NT2/D1 (cell line): ENCODE data around the gene CYP2C9.
A peak's percentile ranks its signal among the peaks of the same experiment; 100 is the strongest.
"Not testable (repeated sequence)": the region's sequence is repeated elsewhere in the genome, so short reads cannot be mapped to it uniquely, and the experiment has no call there.

Source experiments
- DNase-seq: peaks from one replicate; pipeline ENCODE4 v3.0.0-alpha.2; 2011; ENCODE audit warnings: low read depth, low spot score
- H3K27me3 ChIP-seq: 2 replicates; pipeline ENCODE4 v1.6.0; 2011; ENCODE audit warnings: mild to moderate bottlenecking; ENCODE audit not compliant: insufficient read length, insufficient read depth
- H3K36me3 ChIP-seq: 2 replicates; pipeline ENCODE4 v1.6.1; 2011; ENCODE audit warnings: mild to moderate bottlenecking, low read length, mixed read lengths; ENCODE audit not compliant: insufficient read depth, insufficient read length
- H3K4me1 ChIP-seq: 2 replicates; pipeline ENCODE4 v1.5.1; 2011; ENCODE audit not compliant: insufficient read depth, insufficient read length
- H3K4me3 ChIP-seq: 2 replicates; pipeline ENCODE4 v1.5.1; 2011; ENCODE audit warnings: low read depth; ENCODE audit not compliant: insufficient read length
- H3K9ac ChIP-seq: 2 replicates; pipeline ENCODE4 v1.6.0; 2011; ENCODE audit warnings: low read depth; ENCODE audit not compliant: insufficient read length
- H3K9me3 ChIP-seq: 2 replicates; pipeline ENCODE4 v1.5.1; 2011; ENCODE audit warnings: mild to moderate bottlenecking, low read length; ENCODE audit not compliant: insufficient read depth
- SUZ12 ChIP-seq: IDR thresholded peaks from 2 replicates; pipeline ENCODE4 v1.6.1; 2011; ENCODE audit not compliant: insufficient read length, insufficient read depth; ENCODE audit errors: extremely low read depth
- YY1 ChIP-seq: IDR thresholded peaks from 2 replicates; pipeline ENCODE4 v1.6.1; 2011; ENCODE audit not compliant: insufficient read length, insufficient read depth
- ZNF274 ChIP-seq: IDR thresholded peaks from 2 replicates; pipeline ENCODE4 v1.6.1; 2011; ENCODE audit warnings: mild to moderate bottlenecking, low read depth, low read length

Gene CYP2C9

DNA sequence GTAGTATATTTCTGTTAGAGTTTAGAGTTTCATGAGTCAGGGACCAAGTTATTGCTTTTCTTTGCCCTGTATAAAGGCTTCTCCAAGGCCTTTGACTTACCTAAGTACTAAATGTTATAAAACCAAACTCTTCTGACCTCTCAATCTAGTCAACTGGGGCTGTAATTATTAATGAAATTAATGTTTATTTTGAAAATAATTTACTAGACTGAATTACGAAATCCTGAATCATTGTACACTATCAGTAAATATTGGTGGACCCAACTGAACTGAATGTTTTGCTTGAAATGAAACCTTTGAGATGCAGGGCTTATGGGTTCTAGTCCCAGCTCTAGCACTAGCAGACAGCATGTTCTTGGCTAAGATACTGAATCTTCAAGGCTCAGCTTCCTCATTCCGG lies 1.7 kb upstream of the CYP2C9 start:
- H3K36me3 ChIP-seq: no peaks in the 10 kb centered on the region
- TF ChIP-seq ZNF274 (no peak), SUZ12 (no peak), YY1 (no peak)
- no peaks in the 10 kb centered on the region for H3K27me3 ChIP-seq
- H3K4me1 ChIP-seq: no peaks in the 10 kb centered on the region
- no peak overlapping the region for H3K9ac ChIP-seq
- H3K9me3 ChIP-seq: no peaks in the 10 kb centered on the region
- DNase-seq: no peak
- H3K4me3 ChIP-seq: no peak overlapping the region

DNA sequence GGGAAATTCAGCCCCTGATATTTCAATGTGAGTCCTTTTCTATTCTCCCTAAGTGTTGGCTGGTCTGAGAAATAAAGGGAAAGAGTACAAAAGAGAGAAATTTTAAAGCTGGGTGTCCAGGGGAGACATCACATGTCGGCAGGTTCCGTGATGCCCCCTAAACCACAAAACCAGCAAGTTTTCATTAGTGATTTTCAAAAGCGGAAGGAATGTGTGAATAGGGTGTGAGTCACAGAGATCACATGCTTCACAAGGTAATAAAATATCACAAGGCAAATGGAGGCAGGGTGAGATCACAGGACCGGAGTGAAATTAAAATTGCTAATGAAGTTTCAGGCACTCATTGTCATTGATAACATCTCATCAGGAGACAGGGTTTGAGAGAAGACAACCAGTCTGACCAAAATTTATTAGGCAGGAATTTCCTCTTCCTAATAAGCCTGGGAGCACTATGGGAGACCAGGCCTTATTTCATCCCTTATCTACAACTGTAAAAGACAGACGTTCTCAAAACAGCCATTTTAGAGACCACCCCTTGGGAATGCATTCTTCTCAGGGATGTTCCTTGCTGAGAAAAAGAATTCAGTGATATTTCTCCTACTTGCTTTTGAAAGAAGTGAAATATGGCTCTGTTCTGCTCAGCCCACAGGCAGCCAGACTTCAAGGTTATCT lies 5.1 kb downstream of the CYP2C9 start:
- peaks cover 17% of the 10 kb centered on the region; the same call in 1 of the 2 replicates for H3K9me3 ChIP-seq
- H3K9ac ChIP-seq, H3K4me1 ChIP-seq, H3K36me3 ChIP-seq, H3K4me3 ChIP-seq, H3K27me3 ChIP-seq: not testable (repeated sequence)
- DNase-seq: peak; percentile 2

DNA sequence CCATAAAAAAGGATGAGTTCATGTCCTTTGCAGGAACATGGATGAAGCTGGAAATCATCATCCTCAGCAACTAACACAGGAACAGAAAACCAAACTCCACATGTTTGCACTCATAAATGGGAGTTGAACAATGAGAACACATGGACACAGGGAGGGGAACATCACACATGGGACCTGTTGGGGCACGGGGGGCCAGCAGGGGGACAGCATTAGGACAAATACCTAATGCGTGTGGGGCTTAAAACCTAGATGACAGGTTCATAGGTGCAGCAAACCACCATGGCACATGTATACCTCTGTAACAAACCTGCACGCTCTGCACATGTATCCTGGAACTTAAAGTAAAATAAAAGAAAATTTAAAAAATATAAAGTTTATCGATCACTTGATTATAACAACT lies 7.7 kb downstream of the CYP2C9 start:
- H3K9me3 ChIP-seq: peaks cover 17% of the 10 kb centered on the region; the same call in 1 of the 2 replicates
- not testable (repeated sequence) for H3K36me3 ChIP-seq, DNase-seq, H3K27me3 ChIP-seq, H3K4me3 ChIP-seq, H3K4me1 ChIP-seq, H3K9ac ChIP-seq

DNA sequence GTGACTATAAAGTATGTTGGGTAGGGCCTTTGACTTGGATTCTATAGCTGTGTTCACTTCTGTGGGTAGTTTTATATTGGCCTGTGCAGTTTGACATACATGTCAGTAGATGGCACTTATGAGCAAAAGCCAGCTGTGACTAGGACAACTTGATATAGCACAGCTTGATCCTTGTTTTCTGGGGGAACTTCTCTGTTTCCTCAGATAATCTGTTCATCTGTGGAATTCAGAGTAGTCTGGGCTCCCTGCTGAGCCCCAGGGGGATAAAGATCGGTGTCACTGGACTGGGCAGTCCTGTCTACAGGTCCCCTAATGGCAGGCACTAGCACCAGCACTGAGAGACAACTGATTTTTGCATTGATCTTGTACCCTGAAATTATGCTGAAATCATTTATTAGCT lies 25.4 kb downstream of the CYP2C9 start:
- TF ChIP-seq YY1: no peak
- no peak for TF ChIP-seq SUZ12
- TF ChIP-seq ZNF274: no peak
- Histone ChIP-seq H3K9me3 (peaks cover 7% of the 10 kb centered on the region; the same call in 1 of the 2 replicates), H3K27me3 (no peaks in the 10 kb centered on the region), H3K9ac (no peak overlapping the region), H3K4me1 (no peaks in the 10 kb centered on the region), H3K4me3 (no peak overlapping the region), H3K36me3 (no peaks in the 10 kb centered on the region)
- peak; percentile 39 for DNase-seq

DNA sequence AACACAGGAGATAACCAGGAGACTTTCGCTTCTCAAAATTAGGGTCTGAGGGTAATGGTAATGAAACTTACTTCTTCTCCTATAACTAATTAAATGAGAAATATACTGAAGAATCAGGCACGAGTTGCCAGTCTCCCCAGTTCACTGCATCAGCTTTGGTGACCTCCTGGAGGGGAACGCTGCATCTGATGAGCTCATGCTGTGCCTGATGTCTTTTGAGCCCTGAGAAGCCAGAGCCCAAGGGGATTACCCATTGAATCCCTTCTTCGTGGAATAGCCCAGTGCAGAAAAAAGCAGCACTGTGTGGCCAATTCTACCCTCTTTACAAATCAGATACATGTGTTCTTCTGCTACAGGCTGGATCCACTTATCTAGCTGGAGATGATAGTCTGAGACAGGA lies 45.1 kb downstream of the CYP2C9 start:
- no peak for DNase-seq
- TF ChIP-seq YY1 (no peak), ZNF274 (no peak), SUZ12 (no peak)
- no peaks in the 10 kb centered on the region for H3K27me3 ChIP-seq
- H3K9ac ChIP-seq: no peak overlapping the region
- no peak overlapping the region for H3K4me3 ChIP-seq
- no peaks in the 10 kb centered on the region for H3K36me3 ChIP-seq
- H3K9me3 ChIP-seq: no peaks in the 10 kb centered on the region; the same call in 1 of the 2 replicates
- H3K4me1 ChIP-seq: no peaks in the 10 kb centered on the region

DNA sequence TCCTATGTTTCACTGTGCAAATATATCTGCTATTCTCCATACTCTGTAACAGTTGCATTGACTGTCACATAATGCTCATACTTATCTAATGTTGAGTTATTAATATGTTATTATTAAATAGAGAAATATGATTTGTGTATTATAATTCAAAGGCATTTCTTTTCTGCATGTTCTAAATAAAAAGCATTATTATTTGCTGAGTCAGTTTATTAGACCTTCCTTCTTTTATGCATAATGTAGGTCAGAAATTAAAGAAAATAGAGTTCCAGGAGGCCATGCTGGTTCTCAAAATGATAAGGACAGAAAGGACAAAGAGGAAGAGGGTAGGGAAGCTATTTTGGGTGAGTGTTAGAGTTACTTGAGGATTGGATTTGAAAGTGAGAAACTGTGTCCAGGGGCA lies 50.7 kb downstream of the CYP2C9 start:
- no peak overlapping the region for H3K9ac ChIP-seq

DNA sequence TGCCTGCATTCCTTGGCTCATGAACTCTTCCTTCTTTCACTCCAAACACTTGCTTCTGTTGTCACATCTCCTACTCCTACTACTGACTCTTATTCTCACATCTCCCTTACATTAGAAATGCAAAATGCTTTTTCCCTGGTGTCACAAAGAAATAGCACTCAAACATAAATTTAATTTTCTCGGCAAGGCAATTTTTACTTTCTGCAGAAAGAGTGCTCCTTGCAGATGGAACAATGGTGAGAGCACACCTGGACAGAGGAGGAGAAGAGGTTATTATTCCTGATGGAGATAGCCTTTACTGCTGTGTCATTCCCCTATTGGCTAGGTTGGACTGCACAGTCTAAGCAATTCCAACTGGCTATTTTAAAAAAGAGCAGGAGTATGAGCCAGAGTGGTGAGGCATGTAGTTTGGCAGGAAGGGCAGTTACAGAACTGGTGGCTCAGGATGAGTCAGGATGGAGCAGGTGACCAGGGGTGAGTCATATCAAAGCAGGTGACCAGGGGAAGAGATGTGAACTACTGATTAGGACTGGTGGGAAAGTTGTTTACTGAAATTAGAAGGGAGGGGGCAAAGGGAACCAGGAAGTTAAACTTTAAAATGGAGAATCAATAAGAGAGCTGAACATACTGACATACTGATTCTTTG lies 52.9 kb downstream of the CYP2C9 start:
- TF ChIP-seq YY1 (no peak), ZNF274 (no peak), SUZ12 (no peak)
- Histone ChIP-seq H3K4me1 (no peaks in the 10 kb centered on the region), H3K9ac (no peak overlapping the region), H3K36me3 (no peaks in the 10 kb centered on the region), H3K4me3 (no peak overlapping the region), H3K27me3 (no peaks in the 10 kb centered on the region), H3K9me3 (peaks cover 40% of the 10 kb centered on the region)
- no peak for DNase-seq

More for the DNA sequence above, 50.7 kb downstream of the CYP2C9 start:
- Histone ChIP-seq H3K4me3 (no peak overlapping the region), H3K27me3 (no peaks in the 10 kb centered on the region), H3K36me3 (no peaks in the 10 kb centered on the region), H3K9me3 (peaks cover 40% of the 10 kb centered on the region), H3K4me1 (no peaks in the 10 kb centered on the region)
- DNase-seq: no peak
- TF ChIP-seq SUZ12 (no peak), YY1 (no peak), ZNF274 (no peak)

DNA sequence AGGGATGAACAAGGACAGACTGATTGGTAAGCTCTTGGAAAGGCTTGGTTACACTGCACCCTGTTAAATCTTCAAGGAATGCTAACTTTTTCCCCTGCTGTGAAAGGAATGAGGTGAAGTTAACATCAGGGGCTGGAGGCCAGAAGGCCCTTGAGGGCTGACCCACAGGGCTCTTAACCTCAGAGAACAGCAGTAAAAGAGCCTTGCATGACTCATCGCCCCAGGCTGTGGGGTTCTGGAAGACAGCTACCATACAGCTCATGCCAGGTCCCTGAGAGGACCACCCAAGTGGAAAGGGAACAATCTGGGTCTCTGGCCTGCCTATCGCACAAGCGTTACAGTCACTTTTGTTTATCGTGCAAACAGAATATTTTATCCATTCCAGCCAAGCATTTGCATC lies 54.4 kb downstream of the CYP2C9 start:
- Histone ChIP-seq H3K4me3 (no peak overlapping the region), H3K36me3 (no peaks in the 10 kb centered on the region), H3K27me3 (no peaks in the 10 kb centered on the region), H3K9me3 (peaks cover 40% of the 10 kb centered on the region), H3K4me1 (no peaks in the 10 kb centered on the region), H3K9ac (no peak overlapping the region)
- DNase-seq: peak; percentile 32
- no peak for TF ChIP-seq YY1
- no peak for TF ChIP-seq SUZ12
- TF ChIP-seq ZNF274: no peak
